ENCODE measurements around the gene PPIE. TPM values are rescaled to one million over a fixed set of nuclear protein-coding genes. Genes with fewer than 3 reads are reported as not detected.

The PPIE gene
- total RNA-seq, 3 donors from 2014 or later (not counting 1 experiment from before 2014, with no cell fraction given) = 44.3 to 62.8 (median 59.8) TPM

- Mint-ChIP-seq H3K4me1 (no peaks in the 10 kb centered on the region), H3K4me3 (no peak overlapping the region), H3K27ac (no peak overlapping the region), H3K27me3 (ENCODE audit: low read depth in 2 of 2) (peaks cover 30 to 32% of the 10 kb centered on the region in 2 donors), H3K9me3 (no peaks in the 10 kb centered on the region), H3K36me3 (no peaks in the 10 kb centered on the region)
- Histone ChIP-seq H3K27ac (ENCODE audit: low read length) (no peak overlapping the region), H3K36me3 (ENCODE audit: control insufficient read depth, insufficient read depth, low read length) (no peaks in the 10 kb centered on the region), H3K27me3 (ENCODE audit: control insufficient read depth, insufficient read depth, low read length) (no peaks in the 10 kb centered on the region), H3K4me3 (ENCODE audit: low read length) (no peak overlapping the region), H3K4me1 (ENCODE audit: control insufficient read depth, insufficient read depth, low read length) (no peaks in the 10 kb centered on the region), H3K9me3 (ENCODE audit: control insufficient read depth, insufficient read depth, low read length) (no peaks in the 10 kb centered on the region)
- WGBS (ENCODE audit: insufficient coverage) = 70% methylated on average over 12 of the region's 12 CpGs
- no peak for TF ChIP-seq CTCF (IDR thresholded peaks at IDR 0.05)
- DNase-seq (no peak), ATAC-seq (no peak)
- intact Hi-C loops (cut with micrococcal nuclease) = no loop called here
These were observed 37.6 kb upstream of the PPIE start for GRCh38 chr1:39701049-39701439.

GRCh38 chr1:39704757-39705156, 33.9 kb upstream of the PPIE start:
- TF ChIP-seq CTCF (IDR thresholded peaks at IDR 0.05) = no peak
- no peak overlapping the region for H3K27ac Mint-ChIP-seq

GRCh38 chr1:39707506-39707905, 31.2 kb upstream of the PPIE start:
- Mint-ChIP-seq H3K27me3 (ENCODE audit: low read depth in 2 of 2) (peaks cover 0 to 9% of the 10 kb centered on the region in 2 donors), H3K27ac (no peak overlapping the region), H3K4me1 (no peaks in the 10 kb centered on the region), H3K4me3 (no peak overlapping the region), H3K9me3 (no peaks in the 10 kb centered on the region), H3K36me3 (no peaks in the 10 kb centered on the region)
- Histone ChIP-seq H3K4me1 (ENCODE audit: control insufficient read depth, insufficient read depth, low read length) (no peaks in the 10 kb centered on the region), H3K9me3 (ENCODE audit: control insufficient read depth, insufficient read depth, low read length) (no peaks in the 10 kb centered on the region), H3K4me3 (ENCODE audit: low read length) (no peak overlapping the region), H3K27me3 (ENCODE audit: control insufficient read depth, insufficient read depth, low read length) (no peaks in the 10 kb centered on the region), H3K36me3 (ENCODE audit: control insufficient read depth, insufficient read depth, low read length) (no peaks in the 10 kb centered on the region), H3K27ac (ENCODE audit: low read length) (no peak overlapping the region)
- 94% methylated on average over 4 of the region's 4 CpGs for WGBS (ENCODE audit: insufficient coverage)
- no peak for ATAC-seq
- no peak for TF ChIP-seq CTCF (IDR thresholded peaks at IDR 0.05)
- intact Hi-C loops (cut with micrococcal nuclease) = no loop called here
- no peak for DNase-seq

More at GRCh38 chr1:39704757-39705156, 33.9 kb upstream of the PPIE start:
- Histone ChIP-seq H3K27me3 (ENCODE audit: control insufficient read depth, insufficient read depth, low read length) (no peaks in the 10 kb centered on the region), H3K27ac (ENCODE audit: low read length) (no peak overlapping the region), H3K4me1 (ENCODE audit: control insufficient read depth, insufficient read depth, low read length) (no peaks in the 10 kb centered on the region), H3K4me3 (ENCODE audit: low read length) (no peak overlapping the region), H3K9me3 (ENCODE audit: control insufficient read depth, insufficient read depth, low read length) (no peaks in the 10 kb centered on the region), H3K36me3 (ENCODE audit: control insufficient read depth, insufficient read depth, low read length) (no peaks in the 10 kb centered on the region)
- Mint-ChIP-seq H3K4me1 (no peaks in the 10 kb centered on the region), H3K4me3 (no peak overlapping the region), H3K9me3 (no peaks in the 10 kb centered on the region), H3K36me3 (no peaks in the 10 kb centered on the region), H3K27me3 (ENCODE audit: low read depth in 2 of 2) (peaks cover 0 to 10% of the 10 kb centered on the region in 2 donors)
- ATAC-seq (no peak), DNase-seq (no peak)
- WGBS (ENCODE audit: insufficient coverage) = 100% methylated on average over 1 of the region's 1 CpG
- intact Hi-C loops (cut with micrococcal nuclease) = no loop called here

Data from natural killer cell (primary cell).